Right ventricle myocardium superior (tissue), 1 donor: ENCODE measurements around the gene EPS8L2. TPM values are rescaled to one million over a fixed set of nuclear protein-coding genes. Genes with fewer than 3 reads are reported as not detected.
A peak's percentile ranks its signal among the peaks of the same experiment; 100 is the strongest.

ENCODE experiments used
- ATAC-seq: fragments of 200-7000 bp; cut with Tn5 transposase; one replicate; pipeline ENCODE4 v1.9.1; 2020; ENCODE audit warnings: mild to moderate bottlenecking; ENCODE audit not compliant: poor library complexity
- DNase-seq: peaks from one replicate; pipeline ENCODE4 v3.0.0-alpha.2; 2020
- intact Hi-C: fragments of 100-400 bp; cut with DNase I; formaldehyde crosslinking; loops from one replicate; pipeline ENCODE4 v1.11.2; 2022
- long read RNA-seq: library from polyadenylated mRNA; unstranded; transcript quantifications from one replicate; pipeline ENCODE4 v2.0.0, GENCODE V29; 2021
- total RNA-seq: library from RNA; stranded (reverse); fragmentation: NEBNext Ultra II Directional; extraction: Animal tissue kit (Norgen Biotek cat#: 25700); gene quantifications from one replicate; pipeline ENCODE4 v1.2.1, GENCODE V29; 2021
- donor health status: DM: no; HTN: yes; CAD: no; lungs with severe emphysema.

EPS8L2 gene
- total RNA-seq: 3.2 TPM
- long read RNA-seq, partial matches to known transcripts: 1 of 8 reads
- long read RNA-seq, other reads (novel, unspliced or antisense): 4 of 8 reads

GRCh38 chr11:705646-706438 lies at the start of gene EPS8L2:
TSS of gene EPS8L2 (plus strand) at chr11:706231. CDS start at chr11:709408, 3,177 bp downstream.
- no peak for DNase-seq
- ATAC-seq: peak; percentile 22
- intact Hi-C loops: no loop called here

GRCh38 chr11:656426-656825 lies 49.6 kb upstream of the EPS8L2 start:
- intact Hi-C loops: no loop called here
- DNase-seq (no peak), ATAC-seq (no peak)

- intact Hi-C loops: no loop called here
- DNase-seq (no peak), ATAC-seq (no peak)
Observed at GRCh38 chr11:656866-657265, 49.2 kb upstream of the EPS8L2 start.

- ATAC-seq (no peak), DNase-seq (no peak)
- intact Hi-C loops: no loop called here
Observed at GRCh38 chr11:657691-658126, 48.3 kb upstream of the EPS8L2 start.

GRCh38 chr11:659532-660085 lies 46.4 kb upstream of the EPS8L2 start:
- ATAC-seq: no peak
- DNase-seq: no peak
- intact Hi-C loops: loop anchor here (10.0 kb wide), 1 partner anchor 65 kb away; no protein-coding TSS in a partner anchor

- no peak for ATAC-seq
- DNase-seq: no peak
- intact Hi-C loops: loop anchor here (10.0 kb wide), 1 partner anchor 65 kb away; no protein-coding TSS in a partner anchor
Observed at GRCh38 chr11:660281-660680, 45.8 kb upstream of the EPS8L2 start.

GRCh38 chr11:660681-661444 lies 45.2 kb upstream of the EPS8L2 start:
- no peak for DNase-seq
- intact Hi-C loops: loop anchor here (10.0 kb wide), 1 partner anchor 64 kb away; no protein-coding TSS in a partner anchor
- peak; percentile 33 for ATAC-seq

- ATAC-seq: peak; percentile 69
- DNase-seq: peak; percentile 78
- intact Hi-C loops: loop anchor here (10.0 kb wide), 1 partner anchor 62 kb away; no protein-coding TSS in a partner anchor
Observed at GRCh38 chr11:662689-663274, 43.2 kb upstream of the EPS8L2 start.

- intact Hi-C loops: loop anchor here (10.0 kb wide), 1 partner anchor 60 kb away; no protein-coding TSS in a partner anchor
- DNase-seq (no peak), ATAC-seq (no peak)
Observed at GRCh38 chr11:665062-665703, 40.8 kb upstream of the EPS8L2 start.

- ATAC-seq (peak; percentile 77), DNase-seq (no peak)
- intact Hi-C loops: loop anchor here (10.0 kb wide), 1 partner anchor 59 kb away; no protein-coding TSS in a partner anchor
Observed at GRCh38 chr11:665704-666281, 40.2 kb upstream of the EPS8L2 start.

- intact Hi-C loops: no loop called here
- ATAC-seq (no peak), DNase-seq (no peak)
Observed at GRCh38 chr11:673866-674265, 32.2 kb upstream of the EPS8L2 start.

- intact Hi-C loops: no loop called here
- DNase-seq (no peak), ATAC-seq (no peak)
Observed at GRCh38 chr11:674406-674805, 31.6 kb upstream of the EPS8L2 start.

GRCh38 chr11:678297-678696 lies 27.7 kb upstream of the EPS8L2 start:
- intact Hi-C loops: no loop called here
- DNase-seq (no peak), ATAC-seq (no peak)

GRCh38 chr11:679271-680207 lies 26.5 kb upstream of the EPS8L2 start:
- intact Hi-C loops: no loop called here
- DNase-seq (no peak), ATAC-seq (no peak)

GRCh38 chr11:680476-680875 lies 25.6 kb upstream of the EPS8L2 start:
- ATAC-seq: peak; percentile 91
- intact Hi-C loops: no loop called here
- DNase-seq: peak; percentile 71

- no peak for DNase-seq
- intact Hi-C loops: no loop called here
Observed at GRCh38 chr11:680970-681369, 25.1 kb upstream of the EPS8L2 start.

More at GRCh38 chr11:680970-681369, 25.1 kb upstream of the EPS8L2 start:
- no peak for ATAC-seq
